HG03378 (cell line): ENCODE results near the gene IL23R.

Experiments
- ATAC-seq: cut with Tn5 transposase; IDR thresholded peaks from one replicate; pipeline ENCODE4 v1.9.1; 2021; ENCODE audit warnings: mild to moderate bottlenecking, moderate library complexity; ENCODE audit not compliant: unreplicated experiment

IL23R gene

DNA sequence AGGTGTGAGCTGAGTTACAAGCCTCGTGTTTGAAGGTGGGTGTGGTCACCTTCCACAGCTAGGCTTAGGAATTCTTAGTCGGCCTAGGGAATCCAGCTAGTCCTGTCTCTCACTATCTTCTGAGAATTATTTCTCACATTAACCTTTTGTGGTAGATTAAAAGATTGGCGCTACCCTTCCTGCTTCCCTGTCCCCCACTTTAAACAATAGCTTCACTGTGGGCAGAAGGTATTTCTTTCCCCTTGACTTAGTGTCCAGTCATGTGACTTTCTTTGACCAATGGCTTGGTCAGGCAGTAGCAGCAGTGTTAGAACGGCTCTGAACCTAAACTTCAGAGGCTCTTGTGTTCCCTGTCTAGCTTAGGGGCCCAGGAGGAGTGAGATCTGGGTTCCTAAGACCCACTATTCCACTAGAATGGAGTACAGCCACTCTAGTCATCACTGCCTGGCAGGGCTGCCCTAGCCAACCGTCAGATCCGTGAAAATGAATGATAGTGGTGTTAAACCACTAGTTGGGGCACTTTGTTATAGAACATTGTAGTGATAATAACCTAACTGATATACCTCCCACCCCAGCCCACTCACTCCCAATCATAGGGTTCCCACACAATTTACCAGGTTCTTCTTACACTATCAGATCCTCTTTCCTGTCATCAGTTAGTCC is 17.6 kb upstream of the IL23R start:
- ATAC-seq, result no peak

DNA sequence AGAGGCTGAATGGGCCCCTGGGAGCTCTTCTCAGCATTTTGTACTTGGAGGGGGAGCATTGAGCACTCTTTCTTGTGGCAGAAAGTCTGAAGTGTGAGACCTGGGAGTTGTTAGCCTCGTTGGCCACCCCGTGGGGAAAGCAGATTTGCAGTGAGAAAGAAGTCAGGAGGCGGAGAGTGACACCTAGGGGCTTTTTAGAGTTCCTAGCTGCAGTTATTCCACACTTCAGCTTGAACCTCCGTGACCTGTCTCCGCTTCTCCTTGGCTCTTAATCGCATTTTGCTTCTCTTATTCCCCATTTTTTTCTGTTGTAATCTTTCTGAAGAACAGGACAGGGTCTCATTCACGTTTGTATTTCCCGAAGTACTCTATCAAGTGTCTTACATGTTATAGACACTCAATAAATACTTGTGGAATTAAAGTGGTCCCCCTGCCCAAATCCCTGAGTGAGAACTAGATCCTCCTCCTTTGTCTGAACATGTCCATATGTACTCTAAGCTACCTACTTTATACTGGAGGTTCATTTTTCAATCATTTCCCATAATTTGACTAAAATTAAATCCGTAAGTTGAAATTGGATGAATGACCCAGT is 17.0 kb upstream of the IL23R start:
- ATAC-seq, result peak; percentile 95

DNA sequence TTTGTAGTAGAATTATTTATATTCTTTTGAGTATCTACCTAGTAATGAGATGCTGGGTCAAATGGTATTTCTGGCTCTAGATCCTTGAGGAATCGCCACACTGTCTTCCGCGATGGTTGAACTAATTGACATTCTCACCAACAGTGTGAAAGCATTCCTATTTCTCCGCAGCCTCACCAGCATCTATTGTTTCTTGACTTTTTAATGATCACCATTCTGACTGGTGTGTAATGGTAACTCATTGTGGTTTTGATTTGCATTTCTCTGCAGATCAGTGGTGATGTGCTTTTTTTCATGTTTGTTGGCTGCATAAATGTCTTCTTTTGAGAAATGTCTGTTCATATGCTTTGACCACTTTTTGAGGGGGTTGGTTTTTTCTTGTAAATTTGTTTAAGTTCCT is 15.3 kb upstream of the IL23R start:
- ATAC-seq, result no peak

DNA sequence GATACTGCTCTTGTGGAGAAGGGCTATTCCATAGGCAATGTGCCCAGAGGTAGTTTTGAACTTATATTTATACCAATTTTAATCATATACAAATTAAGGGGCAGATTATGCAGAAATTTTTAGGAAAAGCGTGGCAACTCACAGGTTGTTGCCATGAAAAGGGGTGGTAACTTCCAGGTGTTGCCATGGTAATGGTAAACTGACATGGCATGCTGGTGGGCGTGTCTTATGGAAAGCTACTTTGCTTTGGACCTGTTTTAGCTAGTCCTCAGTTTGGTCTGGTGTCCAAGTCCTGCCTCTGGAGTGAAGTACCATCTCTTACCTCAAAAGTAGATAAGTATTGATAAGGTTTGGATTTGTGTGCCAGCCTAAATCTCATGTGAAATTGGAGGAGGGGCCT is 7.9 kb upstream of the IL23R start:
- no peak for ATAC-seq

DNA sequence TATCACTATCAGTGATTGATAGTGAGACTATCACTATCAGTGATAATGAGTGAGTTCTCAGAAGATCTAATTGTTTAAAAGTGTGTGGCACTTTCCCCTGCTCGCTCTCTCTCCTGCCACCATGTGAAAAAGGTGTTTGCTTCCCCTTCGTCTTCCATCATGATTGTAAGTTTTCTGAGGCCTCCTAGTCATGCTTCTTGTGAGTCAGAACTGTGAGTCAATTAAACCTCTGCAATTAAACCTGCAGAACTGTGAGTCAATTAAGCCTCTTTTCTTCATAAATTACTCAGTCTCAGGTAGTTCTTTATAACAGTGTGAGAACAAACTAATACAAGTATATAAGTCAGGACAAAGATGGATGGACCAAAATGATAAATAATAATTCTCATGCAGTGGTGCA is 7.0 kb upstream of the IL23R start:
- ATAC-seq, result no peak

DNA sequence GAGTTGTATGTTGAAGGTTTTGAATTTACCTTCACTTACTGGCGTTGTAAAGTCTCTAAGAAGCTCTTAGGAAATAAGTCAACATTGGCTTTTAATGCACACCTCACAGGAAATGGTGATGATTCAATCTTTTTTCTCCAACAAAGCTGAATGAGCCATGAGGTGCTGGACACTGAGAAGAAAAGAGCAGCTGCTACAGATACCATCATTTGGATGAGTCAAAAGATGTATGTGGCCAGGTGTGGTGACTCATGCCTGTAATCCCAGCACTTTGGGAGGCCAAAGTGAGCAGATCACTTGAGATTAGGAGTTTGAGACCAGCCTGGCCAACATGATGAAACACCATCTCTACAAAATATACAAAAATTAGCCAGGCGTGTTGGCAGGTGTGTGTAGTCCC is 3.3 kb upstream of the IL23R start:
- ATAC-seq, result peak; percentile 54

DNA sequence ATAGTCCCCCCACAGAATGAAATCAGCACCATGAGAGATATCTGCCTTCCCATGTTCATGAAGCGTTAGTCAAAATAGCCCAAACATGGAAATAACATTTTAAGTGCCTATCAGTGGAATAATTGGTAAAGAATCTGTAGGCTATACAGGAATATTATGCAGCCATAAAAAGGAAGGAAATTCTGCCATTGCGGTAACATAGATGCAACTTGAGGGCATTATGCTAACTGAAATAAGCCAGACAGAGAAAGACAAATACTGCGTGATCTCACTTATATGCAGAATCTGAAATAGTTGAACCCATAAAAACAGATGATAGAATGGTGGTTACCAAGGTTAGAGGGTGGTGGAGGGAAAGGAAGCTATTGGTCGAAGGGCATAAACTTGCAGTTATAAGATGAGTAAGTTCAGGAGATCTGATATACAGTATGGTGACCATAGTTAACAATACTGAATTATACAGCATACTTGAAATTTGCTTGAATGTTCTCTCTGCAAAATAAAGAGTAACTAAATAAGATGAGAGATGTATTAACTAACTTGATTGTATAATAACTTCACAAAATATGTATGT is 699 bp upstream of the IL23R start:
- ATAC-seq, result no peak

DNA sequence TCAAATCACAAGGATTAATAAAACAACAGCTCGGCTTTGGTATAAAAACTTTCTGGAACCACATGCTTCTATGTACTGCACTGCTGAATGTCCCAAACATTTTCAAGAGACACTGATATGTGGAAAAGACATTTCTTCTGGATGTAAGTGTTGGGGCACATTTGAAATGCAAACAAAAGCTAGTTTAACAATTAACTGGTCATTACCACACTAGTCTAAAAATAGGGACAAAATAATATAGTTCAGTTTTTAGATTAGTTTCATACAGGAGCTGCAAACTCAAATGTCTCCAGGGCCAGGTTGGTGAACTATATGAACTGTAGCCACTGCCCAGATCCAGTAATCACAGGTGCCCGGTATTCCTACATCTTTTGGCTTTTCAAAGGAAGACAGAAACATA is 3.2 kb downstream of the IL23R start:
- peak; percentile 45 for ATAC-seq

DNA sequence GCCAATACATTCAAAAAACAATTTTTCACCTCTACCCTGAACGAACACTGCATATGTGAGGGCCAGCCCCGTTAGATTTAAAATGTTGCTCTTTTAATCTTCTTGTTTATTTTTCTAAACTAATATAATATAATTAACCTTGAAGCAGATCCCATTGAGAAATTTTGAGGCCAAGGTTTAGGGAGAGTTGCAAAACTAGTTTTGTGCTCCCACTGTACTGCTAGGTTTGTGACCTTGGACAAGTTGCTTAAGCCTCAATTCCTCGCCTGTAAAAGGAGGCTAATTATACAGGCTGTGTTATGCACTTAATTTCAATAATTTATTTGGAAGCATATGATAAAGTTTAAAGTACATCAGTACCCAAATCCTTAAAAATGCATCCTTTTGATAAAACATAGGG is 3.7 kb downstream of the IL23R start:
- no peak for ATAC-seq

DNA sequence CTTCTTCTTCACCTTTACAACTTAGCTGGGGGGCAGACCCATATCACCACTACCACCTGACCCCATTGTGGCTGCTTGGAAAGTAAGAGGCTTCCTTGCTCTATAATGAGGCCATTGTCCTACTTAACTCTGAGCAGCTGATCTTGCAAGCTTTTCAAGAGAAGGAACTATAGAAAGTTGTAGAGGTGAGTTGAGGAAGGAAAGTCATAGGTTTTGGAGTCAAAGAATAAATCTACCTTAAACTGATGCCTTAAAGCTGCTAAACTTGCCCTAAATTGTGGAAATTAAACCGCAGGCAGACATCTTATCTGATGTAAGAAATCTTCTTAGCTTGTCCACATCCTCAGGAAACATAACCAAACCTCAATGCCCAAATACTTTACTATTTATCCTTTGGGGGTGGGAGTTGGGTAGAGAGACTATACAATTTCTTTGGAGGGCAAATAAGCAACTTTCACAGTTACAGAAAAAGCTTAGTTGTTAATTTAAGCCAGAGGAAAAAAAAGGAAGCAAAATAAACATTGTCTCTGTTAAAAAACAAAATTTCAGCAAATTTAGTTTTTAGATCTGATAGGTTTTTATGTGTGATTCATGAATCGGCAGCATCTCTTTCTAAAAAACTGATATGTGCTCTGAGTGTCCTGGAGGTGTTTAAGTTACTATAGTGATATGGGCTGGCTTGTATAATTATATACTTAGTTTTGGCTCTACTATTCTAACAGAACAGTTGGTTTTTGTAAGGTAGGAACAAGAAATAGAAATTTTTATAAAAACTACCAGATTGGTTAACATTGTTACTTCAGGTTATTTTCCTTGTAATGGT is 4.7 kb downstream of the IL23R start:
- peak; percentile 1 for ATAC-seq

DNA sequence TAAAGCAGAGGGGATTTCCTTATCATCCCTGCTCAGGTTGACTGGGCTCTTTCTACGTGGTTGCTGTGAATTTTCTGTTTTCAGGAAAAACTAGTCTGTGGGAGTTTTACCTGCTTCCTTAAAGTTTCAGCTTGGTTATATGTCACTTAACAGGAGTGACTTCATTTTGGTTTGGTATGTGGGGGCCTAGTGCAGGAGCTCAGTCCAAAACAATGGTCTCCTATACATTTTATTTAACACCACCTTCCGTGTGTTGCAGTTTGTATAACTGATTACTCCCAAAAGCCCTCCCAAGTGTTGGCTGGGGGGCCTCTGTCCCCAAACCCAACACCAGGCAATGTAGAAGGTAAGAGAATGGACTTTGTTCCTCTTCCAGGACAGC is 5.3 kb downstream of the IL23R start:
- ATAC-seq, result peak; percentile 7

DNA sequence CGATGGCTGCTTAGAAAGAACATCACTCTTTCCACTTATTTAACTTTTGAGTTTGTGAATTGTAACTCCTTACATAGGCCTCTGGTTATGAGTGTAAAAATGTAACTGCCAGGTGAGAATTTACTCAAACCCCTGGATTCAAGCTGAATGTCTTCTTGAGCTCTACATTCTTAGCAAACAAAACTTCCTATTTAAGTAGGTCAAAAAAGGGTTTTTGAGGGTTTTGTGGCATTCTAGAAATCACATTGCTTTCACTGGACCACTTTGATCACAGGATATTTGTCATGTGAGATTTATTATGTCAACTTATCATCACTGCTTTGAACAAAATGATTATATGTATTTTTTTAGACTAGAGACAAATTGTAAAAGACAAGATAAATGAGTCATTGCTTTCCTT is 5.7 kb downstream of the IL23R start:
- peak; percentile 47 for ATAC-seq

DNA sequence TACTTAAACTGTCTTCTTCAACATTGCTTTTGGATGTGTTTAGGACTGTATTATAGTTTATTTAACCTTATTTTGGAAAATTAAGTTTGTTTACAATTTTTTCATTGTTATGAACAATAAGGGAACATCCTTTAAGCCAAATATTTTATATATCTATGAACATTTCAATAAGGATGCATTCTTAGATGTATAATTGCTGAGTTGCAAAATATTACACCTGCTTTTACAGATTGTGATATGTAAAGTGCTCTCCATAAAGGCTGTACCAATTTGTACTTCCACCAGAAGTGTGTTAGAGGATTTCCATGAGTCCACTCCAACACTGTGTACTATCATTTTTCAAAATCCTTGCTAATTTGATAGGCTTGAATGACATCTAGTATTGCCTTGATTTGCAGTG is 7.7 kb downstream of the IL23R start:
- no peak for ATAC-seq

DNA sequence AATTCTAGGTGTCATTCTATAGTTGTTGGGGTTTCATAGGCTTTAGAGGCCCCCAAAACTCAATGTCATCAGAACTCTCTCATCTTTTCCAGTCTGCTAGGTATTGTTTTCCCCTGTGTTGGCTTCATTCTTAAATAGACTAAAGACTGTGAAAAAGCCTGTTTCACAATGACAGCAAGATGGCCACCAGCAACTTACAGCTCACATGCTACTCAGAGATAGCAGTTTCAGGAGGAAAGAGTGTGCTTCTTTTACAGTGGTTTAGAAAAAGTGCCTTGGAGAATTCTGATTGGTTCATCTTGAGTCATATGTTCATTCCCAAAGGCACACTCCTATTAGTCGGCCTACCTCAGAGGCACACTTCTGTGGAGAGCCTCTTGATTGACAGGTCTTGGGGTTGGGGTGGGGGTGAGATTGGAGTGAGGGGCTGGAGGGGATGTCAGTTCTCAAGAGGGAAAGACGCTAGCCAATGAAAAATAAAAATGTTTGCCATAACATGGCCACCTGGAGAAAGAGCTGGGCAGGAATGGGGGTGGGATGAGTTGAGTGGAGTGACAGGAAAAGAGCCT is 8.5 kb downstream of the IL23R start:
- ATAC-seq, result peak; percentile 41

DNA sequence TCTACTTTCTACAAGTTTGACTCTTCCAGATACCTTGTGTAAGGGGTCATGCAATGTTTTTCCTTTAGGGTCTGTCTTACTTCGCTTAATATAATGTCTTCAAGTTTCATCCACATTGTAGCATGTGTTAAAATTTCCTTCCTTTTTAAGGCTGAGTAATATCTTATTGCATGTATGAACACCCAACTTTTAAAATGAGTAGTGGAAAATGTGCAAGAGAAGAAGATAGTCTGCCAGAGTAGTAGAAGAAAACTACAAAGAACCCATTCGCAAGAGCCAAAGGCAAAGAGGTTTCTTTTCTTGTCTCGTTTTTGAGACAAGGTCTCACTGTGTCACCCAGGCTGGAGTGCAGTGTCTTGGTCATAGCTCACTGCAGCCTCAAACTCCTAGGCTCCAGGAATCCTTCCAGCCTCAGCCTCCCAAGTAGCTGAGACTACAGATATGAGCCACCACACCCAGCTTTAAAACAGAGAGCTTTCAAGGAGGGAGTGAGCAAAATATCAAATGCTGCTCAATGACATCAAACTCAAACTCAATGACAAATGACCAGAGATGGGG is 9.4 kb downstream of the IL23R start:
- no peak for ATAC-seq

DNA sequence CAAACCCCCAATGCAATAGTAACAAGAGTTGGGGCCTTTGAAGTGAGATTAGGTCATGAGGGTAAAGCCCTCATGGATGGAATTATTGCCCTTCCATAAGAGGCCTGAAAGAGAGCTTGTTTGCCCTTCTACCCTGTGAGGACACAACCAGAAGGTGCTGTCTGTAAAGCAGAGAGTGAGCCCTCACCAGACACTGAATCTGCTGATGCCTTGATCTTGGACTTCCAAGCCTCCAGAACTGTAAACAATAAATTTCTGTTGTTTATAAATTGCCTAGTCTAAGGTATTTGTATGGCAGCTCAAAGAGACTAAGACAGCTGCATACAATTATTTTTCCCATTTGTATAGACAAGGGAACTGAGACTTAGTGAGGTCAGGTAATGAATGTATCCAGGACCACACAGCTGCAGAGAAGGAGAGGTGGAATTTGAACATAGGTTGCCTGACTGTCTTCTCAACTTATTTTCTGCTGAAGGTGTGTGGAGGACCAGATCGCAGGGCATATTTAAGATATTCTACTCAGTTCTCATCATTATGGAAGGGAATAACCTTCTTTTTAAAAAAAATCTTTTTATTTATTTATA is 18.7 kb downstream of the IL23R start:
- no peak for ATAC-seq

DNA sequence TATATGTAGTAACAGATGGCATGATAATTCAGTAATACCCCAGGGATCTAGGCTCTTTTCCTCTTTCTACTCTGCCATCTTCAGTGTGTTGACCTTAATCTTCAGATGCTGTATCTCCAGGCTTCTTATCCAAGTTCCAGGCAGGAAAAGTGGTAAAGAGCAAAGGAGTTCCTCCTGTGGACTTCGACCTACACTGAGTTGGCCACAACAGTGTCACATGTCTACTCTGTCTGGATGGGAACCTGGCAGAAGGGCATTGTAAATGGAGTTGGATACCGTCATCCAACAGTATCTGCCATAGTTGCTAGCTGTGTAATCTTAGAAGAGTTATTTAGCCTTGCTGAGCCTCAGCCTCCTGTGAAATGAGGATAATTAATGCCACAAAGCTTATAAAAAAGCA is 21.9 kb downstream of the IL23R start:
- ATAC-seq, result no peak

DNA sequence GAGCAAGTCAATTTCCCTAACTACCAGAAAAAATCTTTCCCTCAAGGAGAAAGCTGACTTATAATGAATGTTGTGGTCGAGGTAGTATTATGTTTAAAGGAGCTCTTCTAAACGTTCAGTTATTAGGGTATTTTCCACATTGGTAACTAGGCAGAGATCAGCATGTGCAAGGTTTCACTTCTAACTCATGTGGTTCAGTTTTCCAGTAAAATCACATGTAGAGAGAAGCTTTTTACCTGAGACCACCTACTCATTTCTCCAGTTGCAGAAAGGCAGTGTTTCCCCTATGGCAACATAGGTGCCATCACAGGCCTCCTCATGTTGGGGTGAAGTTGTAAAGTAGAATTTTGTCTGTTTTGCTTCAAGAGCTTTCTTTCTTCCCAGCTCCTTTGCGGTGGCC is 23.7 kb downstream of the IL23R start:
- no peak for ATAC-seq

DNA sequence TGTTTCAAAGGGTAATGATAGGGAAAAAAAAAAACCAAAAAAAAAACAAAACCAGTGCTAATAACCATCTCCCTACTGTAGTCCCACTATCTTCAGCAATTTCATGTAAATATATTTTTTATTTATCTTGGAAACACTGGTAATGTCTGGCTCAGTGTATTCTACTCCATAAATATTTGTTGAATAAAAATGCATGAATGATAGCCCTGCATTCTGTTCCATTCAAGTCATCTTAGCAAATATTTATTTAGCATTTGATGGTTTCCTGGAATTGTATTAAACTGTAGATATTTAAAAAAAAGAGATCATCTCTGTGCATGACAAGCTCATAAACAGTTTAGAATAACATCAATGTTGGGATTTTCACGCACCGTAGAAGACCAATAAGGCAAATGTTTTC is 24.2 kb downstream of the IL23R start:
- no peak for ATAC-seq

DNA sequence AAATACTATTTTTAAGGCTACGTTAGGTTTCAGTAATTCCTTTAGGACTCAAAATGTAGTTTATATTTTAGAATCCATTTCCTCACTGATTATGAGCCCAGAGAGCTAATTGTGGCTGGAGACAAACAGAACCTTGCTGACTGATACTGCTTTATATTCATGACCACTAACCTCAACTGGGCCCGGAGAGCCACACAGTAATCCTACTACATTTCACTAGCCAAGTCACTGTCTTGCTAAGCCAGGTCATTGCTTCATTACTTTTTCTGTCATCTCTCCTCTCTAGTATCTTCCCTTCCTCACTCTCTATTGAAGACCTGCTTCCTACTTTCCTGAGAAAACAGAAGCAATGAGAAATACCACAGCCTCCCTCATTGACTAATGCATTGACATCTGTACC is 24.7 kb downstream of the IL23R start:
- no peak for ATAC-seq
